Activated CD4-positive, alpha-beta memory T cell treated with anti-CD3 and anti-CD28 coated beads, Interleukin-2, amount 10 ng/mL, durations not matched to agents 7 days and 5 days (primary cell): ENCODE results near the gene WIPF1. TPM values are rescaled to one million over a fixed set of nuclear protein-coding genes. Genes with fewer than 3 reads are reported as not detected.
"Not testable (repeated sequence)": the region's sequence is repeated elsewhere in the genome, so short reads cannot be mapped to it uniquely, and the experiment has no call there.

Experiments used
- CTCF ChIA-PET: fragments of 350-600 bp; sonication (Branson Sonifier 250); formaldehyde crosslinking; loops from one replicate; lab custom pipeline; 2021; ENCODE audit warnings: antibody characterized with exemption, inconsistent platforms; lab: Charles Lee
- POLR2A ChIA-PET: fragments of 350-600 bp; sonication (Branson Sonifier 250); formaldehyde crosslinking; loops from one replicate; lab custom pipeline; 2021; ENCODE audit warnings: antibody characterized with exemption; lab: Charles Lee
- DNase-seq: peaks from one replicate; pipeline ENCODE4 v3.0.0-alpha.2; 2020
- H3K27ac Mint-ChIP-seq: one replicate; pipeline ENCODE4 v1.8.0; 2021; ENCODE audit warnings: mild to moderate bottlenecking, mixed read lengths
- H3K27me3 Mint-ChIP-seq: one replicate; pipeline ENCODE4 v1.8.0; 2021; ENCODE audit warnings: mixed read lengths
- H3K36me3 Mint-ChIP-seq: one replicate; pipeline ENCODE4 v1.8.0; 2021; ENCODE audit warnings: low read depth, mixed read lengths
- H3K4me1 Mint-ChIP-seq: one replicate; pipeline ENCODE4 v1.8.0; 2021; ENCODE audit warnings: mixed read lengths
- H3K4me3 Mint-ChIP-seq: one replicate; pipeline ENCODE4 v1.8.0; 2021; ENCODE audit warnings: mild to moderate bottlenecking, mixed read lengths
- H3K9me3 Mint-ChIP-seq: one replicate; pipeline ENCODE4 v1.8.0; 2021; ENCODE audit warnings: mixed read lengths
- total RNA-seq, 2 experiments: library from RNA; stranded (reverse); gene quantifications; one replicate each; pipeline ENCODE4 v1.2.3, GENCODE V29; 2021

WIPF1 gene
- total RNA-seq, 2 experiments from 2014 or later: 574 to 590 TPM

DNA sequence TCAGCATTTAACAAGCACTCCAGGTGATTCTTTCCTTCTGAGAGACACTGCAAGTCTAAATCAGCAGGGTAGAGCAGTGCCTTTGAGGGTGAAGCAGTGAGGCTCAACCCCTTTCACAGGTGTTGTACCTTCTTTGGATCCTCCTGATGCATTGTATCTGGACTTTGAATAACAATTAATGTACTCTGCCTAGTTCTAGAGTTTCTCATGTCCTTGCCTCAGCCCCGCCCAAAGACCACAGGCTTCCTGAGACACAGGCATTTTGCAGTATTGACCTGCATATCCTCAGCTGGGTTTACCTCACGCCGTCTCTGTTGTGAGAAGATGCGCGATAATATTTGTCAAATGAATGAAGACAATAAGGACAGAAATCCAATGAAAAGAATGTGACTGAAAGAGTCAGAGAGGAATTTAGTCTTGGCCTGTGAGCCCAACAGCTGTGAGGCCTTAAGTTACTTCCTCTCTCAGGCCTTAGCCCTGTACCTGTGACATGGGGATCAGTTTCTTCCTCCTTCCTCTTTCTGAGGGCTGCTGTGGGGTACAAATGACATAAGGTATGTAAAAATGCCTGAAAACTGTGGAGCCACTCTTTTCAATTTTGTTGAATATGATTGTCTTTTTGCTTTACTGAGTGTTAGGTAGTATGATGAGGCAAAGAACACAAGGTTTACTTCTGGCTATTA lies 43.7 kb downstream of the WIPF1 start:
- Mint-ChIP-seq H3K27ac (peak overlapping the region; percentile 77), H3K9me3 (peaks cover 5% of the 10 kb centered on the region), H3K27me3 (no peaks in the 10 kb centered on the region), H3K36me3 (peaks cover 33% of the 10 kb centered on the region), H3K4me1 (peaks cover 43% of the 10 kb centered on the region), H3K4me3 (peak overlapping the region; percentile 25)
- ChIA-PET CTCF (interaction anchor here (1.1 to 3.9 kb wide), 3 partner anchors 91 to 135 kb away, joined by 3 to 25 read pairs (median 4); no protein-coding TSS in a partner anchor), POLR2A (interaction anchor here (1.0 to 2.5 kb wide), 4 partner anchors 13 to 134 kb away, joined by 3 to 10 read pairs (median 4); no protein-coding TSS in a partner anchor)
- peak; percentile 57 for DNase-seq

GRCh38 chr2:174552880-174553279 lies 44.7 kb downstream of the WIPF1 start:
- Mint-ChIP-seq H3K36me3 (peaks cover 27% of the 10 kb centered on the region), H3K4me1 (peaks cover 43% of the 10 kb centered on the region), H3K9me3 (peaks cover 5% of the 10 kb centered on the region), H3K27me3 (no peaks in the 10 kb centered on the region), H3K27ac (no peak overlapping the region), H3K4me3 (no peak overlapping the region)
- ChIA-PET CTCF (interaction anchor here (1.1 kb wide), 1 partner anchor 89 kb away, joined by 4 read pairs; no protein-coding TSS in a partner anchor), POLR2A (interaction anchor here (0.7 to 2.1 kb wide), 3 partner anchors 44 to 67 kb away, joined by 3 to 5 read pairs (median 3); partner anchors contain the start of genes GPR155 and WIPF1)
- no peak for DNase-seq

GRCh38 chr2:174551697-174552096 lies 45.9 kb downstream of the WIPF1 start:
- peak overlapping the region; percentile 40 for H3K27ac Mint-ChIP-seq
- H3K4me3 Mint-ChIP-seq: no peak overlapping the region
- H3K4me1 Mint-ChIP-seq: peaks cover 41% of the 10 kb centered on the region
- DNase-seq: no peak
- peaks cover 5% of the 10 kb centered on the region for H3K9me3 Mint-ChIP-seq
- no peaks in the 10 kb centered on the region for H3K27me3 Mint-ChIP-seq
- POLR2A ChIA-PET: interaction anchor here (1.4 to 2.1 kb wide), 2 partner anchors 62 to 66 kb away, joined by 3 to 5 read pairs; partner anchors contain the start of gene GPR155
- CTCF ChIA-PET: no interaction called here
- peaks cover 20% of the 10 kb centered on the region for H3K36me3 Mint-ChIP-seq

- H3K4me1 Mint-ChIP-seq: peaks cover 17% of the 10 kb centered on the region
- H3K4me3 Mint-ChIP-seq, H3K27ac Mint-ChIP-seq, H3K27me3 Mint-ChIP-seq, DNase-seq, H3K36me3 Mint-ChIP-seq, H3K9me3 Mint-ChIP-seq, POLR2A ChIA-PET: not testable (repeated sequence)
- CTCF ChIA-PET: interaction anchor here (0.6 to 4.0 kb wide), 3 partner anchors 58 to 212 kb away, joined by 3 to 133 read pairs (median 3); no protein-coding TSS in a partner anchor
Measured at GRCh38 chr2:174548646-174549045, 49.0 kb downstream of the WIPF1 start.

DNA sequence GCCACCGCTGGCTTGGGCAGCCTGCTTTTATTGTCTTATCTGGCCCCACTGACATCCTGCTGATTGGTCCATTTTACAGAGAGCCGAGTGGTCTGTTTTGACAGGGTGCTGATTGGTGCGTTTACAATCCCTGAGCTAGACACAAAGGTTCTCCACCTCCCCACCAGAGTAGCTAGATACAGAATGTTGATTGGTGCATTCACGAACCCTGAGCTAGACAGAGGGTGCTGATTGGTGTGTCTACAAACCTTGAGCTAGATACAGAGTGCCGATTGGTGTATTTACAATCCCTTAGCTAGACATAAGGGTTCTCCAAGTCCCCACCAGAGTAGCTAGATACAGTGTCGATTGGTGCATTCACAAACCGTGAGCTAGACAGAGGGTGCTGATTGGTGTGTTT lies 49.6 kb downstream of the WIPF1 start:
- H3K27ac Mint-ChIP-seq, DNase-seq, POLR2A ChIA-PET, H3K36me3 Mint-ChIP-seq, H3K27me3 Mint-ChIP-seq, H3K9me3 Mint-ChIP-seq, H3K4me3 Mint-ChIP-seq: not testable (repeated sequence)
- peaks cover 15% of the 10 kb centered on the region for H3K4me1 Mint-ChIP-seq
- CTCF ChIA-PET: interaction anchor here (1.3 to 4.0 kb wide), 7 partner anchors 58 to 207 kb away, joined by 3 to 133 read pairs (median 5); partner anchors contain the start of gene SCRN3

DNA sequence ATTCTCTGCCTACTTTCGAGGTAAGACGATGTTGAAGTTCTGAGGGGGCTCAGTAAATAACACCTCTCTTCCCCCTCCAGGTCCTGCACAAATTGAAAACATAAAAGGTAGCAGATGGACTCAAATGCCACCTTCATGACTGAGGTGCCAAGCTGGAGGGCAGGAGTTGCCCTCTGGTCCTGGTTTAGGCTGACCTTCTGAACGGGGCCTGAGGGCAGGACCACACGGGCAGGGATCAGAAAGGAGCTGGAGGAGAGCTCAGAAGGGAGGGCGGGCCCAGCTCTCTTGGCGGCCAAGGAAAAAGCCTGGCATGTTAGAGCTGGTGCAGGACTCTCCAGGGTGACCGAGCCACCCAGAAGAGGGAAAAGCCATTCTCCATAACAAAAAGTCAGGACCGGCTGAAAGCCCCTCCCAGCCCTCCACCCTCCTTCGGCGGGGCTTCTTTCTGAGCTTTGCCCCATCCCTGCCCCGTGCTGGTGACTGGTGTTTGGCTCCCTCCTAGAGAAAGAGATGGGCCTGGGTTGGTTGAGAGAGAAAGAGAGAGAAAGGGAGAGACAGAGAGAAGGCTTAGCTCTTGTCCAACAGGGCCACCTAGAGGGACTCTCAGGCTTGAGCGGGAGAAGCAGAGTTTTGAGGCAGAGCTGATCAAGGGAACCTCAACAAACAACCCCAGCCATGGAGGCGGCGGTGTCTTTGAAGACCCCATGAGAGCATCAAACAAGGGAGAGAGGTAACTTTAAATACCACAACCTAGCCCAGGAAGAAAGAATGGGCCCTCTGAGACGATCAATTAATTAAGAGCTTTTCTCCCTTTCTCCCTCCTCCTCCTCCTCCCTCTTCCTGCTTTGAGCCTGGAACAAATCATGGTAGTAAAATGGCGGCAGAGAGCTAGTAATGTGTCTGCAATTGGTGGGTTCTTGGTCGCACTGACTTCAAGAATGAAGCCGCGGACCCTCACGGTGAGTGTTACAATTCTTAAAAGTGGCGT lies 50.8 kb downstream of the WIPF1 start:
- Mint-ChIP-seq H3K4me1 (peaks cover 5% of the 10 kb centered on the region), H3K9me3 (no peaks in the 10 kb centered on the region), H3K36me3 (no peaks in the 10 kb centered on the region), H3K4me3 (no peak overlapping the region), H3K27me3 (no peaks in the 10 kb centered on the region), H3K27ac (no peak overlapping the region)
- peak; percentile 57 for DNase-seq
- CTCF ChIA-PET: interaction anchor here (0.5 to 4.0 kb wide), 23 partner anchors 10 to 1744 kb away, joined by 3 to 133 read pairs (median 4); partner anchors contain the start of genes GPR155 and SCRN3
- POLR2A ChIA-PET: interaction anchor here (0.8 to 1.5 kb wide), 5 partner anchors 9 to 86 kb away, joined by 3 to 10 read pairs (median 3); no protein-coding TSS in a partner anchor

- Mint-ChIP-seq H3K27me3 (no peaks in the 10 kb centered on the region), H3K9me3 (no peaks in the 10 kb centered on the region), H3K27ac (no peak overlapping the region), H3K36me3 (no peaks in the 10 kb centered on the region), H3K4me1 (peaks cover 2% of the 10 kb centered on the region), H3K4me3 (no peak overlapping the region)
- CTCF ChIA-PET: interaction anchor here (1.2 to 2.5 kb wide), 3 partner anchors 10 to 82 kb away, joined by 4 to 12 read pairs (median 6); no protein-coding TSS in a partner anchor
- DNase-seq: no peak
- POLR2A ChIA-PET: no interaction called here
Measured at GRCh38 chr2:174545240-174545639, 52.4 kb downstream of the WIPF1 start.

DNA sequence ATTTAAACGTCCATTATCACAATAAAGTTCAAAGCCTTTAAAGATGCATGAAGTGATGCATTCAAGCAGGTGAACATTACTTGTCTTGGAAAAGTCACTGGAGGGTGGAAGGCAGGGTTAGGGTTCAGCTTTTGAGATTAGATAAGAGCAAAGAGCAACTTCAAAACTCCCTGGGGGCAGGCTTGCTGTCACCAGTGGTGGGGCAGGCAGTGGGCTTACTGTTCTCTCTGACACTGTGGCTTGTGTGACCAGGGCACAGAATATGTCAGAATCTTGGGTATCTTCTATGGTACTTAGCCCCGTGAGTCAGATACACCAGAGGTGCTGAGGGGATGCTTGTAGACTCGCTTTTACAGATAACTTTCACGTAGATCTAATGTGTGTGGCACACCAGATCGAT lies 52.8 kb downstream of the WIPF1 start:
- Mint-ChIP-seq H3K27me3 (no peaks in the 10 kb centered on the region), H3K4me1 (peaks cover 2% of the 10 kb centered on the region), H3K27ac (no peak overlapping the region), H3K36me3 (no peaks in the 10 kb centered on the region), H3K9me3 (no peaks in the 10 kb centered on the region), H3K4me3 (no peak overlapping the region)
- DNase-seq: no peak
- POLR2A ChIA-PET: no interaction called here
- CTCF ChIA-PET: interaction anchor here (1.2 to 2.5 kb wide), 3 partner anchors 10 to 82 kb away, joined by 4 to 12 read pairs (median 6); no protein-coding TSS in a partner anchor

DNA sequence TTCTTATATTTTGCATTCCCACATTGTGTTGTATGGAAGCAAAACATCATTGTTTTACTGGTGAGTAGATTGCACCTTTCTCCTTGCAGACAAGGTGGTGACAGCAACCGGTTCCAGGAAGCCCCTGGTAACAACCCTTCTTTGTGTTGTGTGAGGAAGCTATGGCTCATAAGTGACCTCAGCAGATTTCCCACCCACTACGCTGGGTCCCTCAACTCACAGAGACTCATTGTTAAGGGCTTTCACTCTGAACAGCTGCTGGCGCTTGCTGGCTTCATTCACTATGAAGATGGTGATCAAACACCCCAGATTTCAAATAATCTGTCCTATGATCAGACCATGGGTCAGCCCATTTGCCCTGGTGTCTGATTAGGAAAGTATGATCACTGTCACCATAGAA lies 53.4 kb downstream of the WIPF1 start:
- peaks cover 2% of the 10 kb centered on the region for H3K4me1 Mint-ChIP-seq
- H3K36me3 Mint-ChIP-seq: no peaks in the 10 kb centered on the region
- H3K27ac Mint-ChIP-seq: no peak overlapping the region
- H3K27me3 Mint-ChIP-seq: no peaks in the 10 kb centered on the region
- H3K4me3 Mint-ChIP-seq: no peak overlapping the region
- no peak for DNase-seq
- CTCF ChIA-PET: interaction anchor here (1.2 to 2.5 kb wide), 4 partner anchors 9 to 81 kb away, joined by 4 to 12 read pairs (median 8); no protein-coding TSS in a partner anchor
- H3K9me3 Mint-ChIP-seq: no peaks in the 10 kb centered on the region
- POLR2A ChIA-PET: no interaction called here

- ChIA-PET CTCF (no interaction called here), POLR2A (no interaction called here)
- Mint-ChIP-seq H3K27ac (no peak overlapping the region), H3K27me3 (no peaks in the 10 kb centered on the region), H3K4me1 (no peaks in the 10 kb centered on the region), H3K4me3 (no peak overlapping the region), H3K9me3 (no peaks in the 10 kb centered on the region), H3K36me3 (no peaks in the 10 kb centered on the region)
- no peak for DNase-seq
Measured at GRCh38 chr2:174540893-174541292, 56.7 kb downstream of the WIPF1 start.

- Mint-ChIP-seq H3K4me1 (no peaks in the 10 kb centered on the region), H3K36me3 (no peaks in the 10 kb centered on the region), H3K27me3 (no peaks in the 10 kb centered on the region), H3K9me3 (no peaks in the 10 kb centered on the region), H3K4me3 (no peak overlapping the region), H3K27ac (no peak overlapping the region)
- DNase-seq: no peak
- POLR2A ChIA-PET: interaction anchor here (1.3 to 1.6 kb wide), 2 partner anchors 21 to 52 kb away, joined by 4 to 6 read pairs; no protein-coding TSS in a partner anchor
- CTCF ChIA-PET: interaction anchor here (1.0 to 2.1 kb wide), 3 partner anchors 8 to 73 kb away, joined by 3 to 9 read pairs (median 5); no protein-coding TSS in a partner anchor
Measured at GRCh38 chr2:174535757-174536703, 61.6 kb downstream of the WIPF1 start.
